K562 (cell line): ENCODE data around the gene HAUS3. TPM values are rescaled to one million over a fixed set of nuclear protein-coding genes. Genes with fewer than 3 reads are reported as not detected.

Experiments used
- ARID2 ChIP-seq: fragments of 450-650 bp; IDR thresholded peaks from 2 replicates; pipeline ENCODE4 v1.6.1; 2017; ENCODE audit warnings: antibody characterized with exemption, mild to moderate bottlenecking
- CUX1 ChIP-seq: fragments of 200-800 bp; sonication (Bioruptor generic); IDR thresholded peaks from 2 replicates; pipeline ENCODE4 v1.6.1; 2016; ENCODE audit warnings: missing genetic modification characterization, missing compliant biosample characterization
- EP400 ChIP-seq: fragments of 450-650 bp; IDR thresholded peaks from 2 replicates; pipeline ENCODE4 v1.6.1; 2017; ENCODE audit warnings: antibody characterized with exemption, mild to moderate bottlenecking, moderate library complexity
- GABPB1 ChIP-seq: sonication (generic); formaldehyde crosslinking; IDR thresholded peaks from 2 replicates; pipeline ENCODE4 v1.8.0; 2022; ENCODE audit warnings: mild to moderate bottlenecking, missing genetic modification reagents
- L3MBTL2 ChIP-seq: fragments of 450-650 bp; IDR thresholded peaks from 2 replicates; pipeline ENCODE4 v1.6.1; 2016; ENCODE audit warnings: mild to moderate bottlenecking, moderate library complexity
- MEF2D ChIP-seq: conservative IDR thresholded peaks from 2 replicates; pipeline ENCODE4 v1.6.1; 2016; ENCODE audit warnings: low read depth, missing genetic modification characterization, missing compliant biosample characterization
- SMARCC2 ChIP-seq: fragments of 450-650 bp; IDR thresholded peaks from 2 replicates; pipeline ENCODE4 v1.6.1; 2017; ENCODE audit warnings: antibody characterized with exemption, moderate library complexity, mild to moderate bottlenecking, low read depth
- ZBTB11 ChIP-seq, 3 experiments: fragments of 200-800 bp in 1 of 3; fragments of 250-450 bp in 1 of 3; fragments of 450-650 bp in 1 of 3; sonication (Bioruptor Pico) in 1 of 3; sonication (Bioruptor generic) in 1 of 3; formaldehyde crosslinking in 1 of 3; IDR thresholded peaks; 2 replicates each; pipeline versions ENCODE4 v1.6.1 to v1.8.0; 2016 to 2022; ENCODE audit warnings: mild to moderate bottlenecking in 2 of 3, missing genetic modification characterization in 2 of 3, missing compliant biosample characterization in 1 of 3, moderate library complexity in 1 of 3
- ZNF717 ChIP-seq: fragments of 250-450 bp; sonication (Bioruptor Pico); IDR thresholded peaks from 2 replicates; pipeline ENCODE4 v1.5.0; 2021
- polyA plus RNA-seq, 8 experiments: library from polyadenylated mRNA; depleted of rRNA in 4 of 8; stranded (reverse) in 5 of 8; unstranded in 3 of 8; fragments of >200 nt; fragmentation: Nextera tagmentation in 2 of 8; fragmentation: Illumina TruSeq in 1 of 8; extraction: Ambion mirVana in 2 of 8; extraction: Trizol in 1 of 8; gene quantifications; 2 replicates each; pipeline versions ENCODE4 v1.2.1 to v1.2.3, GENCODE V29; 2011 to 2014; ENCODE audit warnings: inconsistent platforms in 1 of 8, missing spikeins in 1 of 8
- total RNA-seq, 7 experiments: library from RNA; depleted of rRNA in 6 of 7; stranded (reverse); fragments of >200 nt in 6 of 7; fragmentation: Illumina TruSeq in 2 of 7; extraction: Trizol in 2 of 7; gene quantifications; 2 replicates each; pipeline versions ENCODE4 v1.2.1 to v1.2.3, GENCODE V29; 2011 to 2021; ENCODE audit warnings: low replicate concordance in 1 of 7
- TF ChIP-seq, protein P1 (sequence below): sonication (generic); formaldehyde crosslinking; IDR thresholded peaks from 2 replicates; pipeline ENCODE4 v1.8.0; 2022; ENCODE audit warnings: mild to moderate bottlenecking, missing genetic modification reagents
- TF ChIP-seq, protein P2 (sequence below): IDR thresholded peaks from 2 replicates; pipeline ENCODE4 v1.6.1; 2016; ENCODE audit warnings: missing genetic modification characterization, missing compliant biosample characterization

Gene HAUS3
- total and polyA plus RNA-seq, 9 of the 15 experiments (the other 6 are each of a cell fraction or from before 2014, with no cell fraction given) = 8.9 to 25.7 (median 21.5) TPM

DNA sequence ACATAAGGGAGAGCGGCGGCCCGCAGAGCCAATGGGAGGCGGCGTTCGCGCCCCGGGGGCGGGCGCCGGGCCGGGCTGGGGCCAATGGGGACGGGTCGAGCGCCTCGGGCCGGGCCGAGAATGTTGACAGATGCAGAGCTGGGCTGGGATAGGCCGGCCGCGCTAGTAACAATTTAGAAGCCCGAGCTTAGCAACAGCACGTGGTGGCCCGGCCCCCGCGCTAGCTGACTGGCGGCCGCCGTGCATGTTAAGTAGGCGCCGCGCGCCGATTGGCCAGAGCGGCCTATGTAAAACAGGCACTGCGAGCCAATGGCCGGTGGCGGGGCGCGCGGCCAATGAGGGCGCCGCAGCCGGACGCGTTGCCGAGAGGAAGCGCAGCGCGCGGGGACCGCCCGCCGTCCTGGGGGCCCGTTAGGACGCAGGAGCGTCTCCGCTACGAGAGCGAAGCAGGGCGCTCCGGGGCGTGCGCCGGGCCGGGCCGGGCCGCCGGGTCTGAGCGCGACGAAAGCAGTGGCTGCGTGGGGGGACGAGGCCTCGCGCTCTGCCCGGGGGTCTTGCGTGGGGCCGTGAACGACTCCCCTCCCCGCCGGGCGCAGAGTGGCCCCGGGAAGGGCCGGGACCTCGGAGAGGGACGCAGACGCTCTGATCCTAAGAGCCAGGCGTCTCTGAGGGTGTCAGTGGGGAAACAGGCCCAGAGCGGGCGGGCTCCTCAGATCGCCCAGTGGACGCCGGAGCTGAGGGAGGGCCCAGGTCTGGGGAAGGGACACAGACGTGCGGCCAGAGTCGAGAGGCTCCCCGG lies 20.4 kb upstream of the HAUS3 start (continued):
- TF ChIP-seq ZBTB11 (CRISPR knock-in tag; IDR thresholded peaks at IDR 0.05) = peak in 1 of 3 experiments; percentile 52; a peak in 2 of 6 replicates
- TF ChIP-seq L3MBTL2 = peak; percentile 91
- TF ChIP-seq, protein P1, sequence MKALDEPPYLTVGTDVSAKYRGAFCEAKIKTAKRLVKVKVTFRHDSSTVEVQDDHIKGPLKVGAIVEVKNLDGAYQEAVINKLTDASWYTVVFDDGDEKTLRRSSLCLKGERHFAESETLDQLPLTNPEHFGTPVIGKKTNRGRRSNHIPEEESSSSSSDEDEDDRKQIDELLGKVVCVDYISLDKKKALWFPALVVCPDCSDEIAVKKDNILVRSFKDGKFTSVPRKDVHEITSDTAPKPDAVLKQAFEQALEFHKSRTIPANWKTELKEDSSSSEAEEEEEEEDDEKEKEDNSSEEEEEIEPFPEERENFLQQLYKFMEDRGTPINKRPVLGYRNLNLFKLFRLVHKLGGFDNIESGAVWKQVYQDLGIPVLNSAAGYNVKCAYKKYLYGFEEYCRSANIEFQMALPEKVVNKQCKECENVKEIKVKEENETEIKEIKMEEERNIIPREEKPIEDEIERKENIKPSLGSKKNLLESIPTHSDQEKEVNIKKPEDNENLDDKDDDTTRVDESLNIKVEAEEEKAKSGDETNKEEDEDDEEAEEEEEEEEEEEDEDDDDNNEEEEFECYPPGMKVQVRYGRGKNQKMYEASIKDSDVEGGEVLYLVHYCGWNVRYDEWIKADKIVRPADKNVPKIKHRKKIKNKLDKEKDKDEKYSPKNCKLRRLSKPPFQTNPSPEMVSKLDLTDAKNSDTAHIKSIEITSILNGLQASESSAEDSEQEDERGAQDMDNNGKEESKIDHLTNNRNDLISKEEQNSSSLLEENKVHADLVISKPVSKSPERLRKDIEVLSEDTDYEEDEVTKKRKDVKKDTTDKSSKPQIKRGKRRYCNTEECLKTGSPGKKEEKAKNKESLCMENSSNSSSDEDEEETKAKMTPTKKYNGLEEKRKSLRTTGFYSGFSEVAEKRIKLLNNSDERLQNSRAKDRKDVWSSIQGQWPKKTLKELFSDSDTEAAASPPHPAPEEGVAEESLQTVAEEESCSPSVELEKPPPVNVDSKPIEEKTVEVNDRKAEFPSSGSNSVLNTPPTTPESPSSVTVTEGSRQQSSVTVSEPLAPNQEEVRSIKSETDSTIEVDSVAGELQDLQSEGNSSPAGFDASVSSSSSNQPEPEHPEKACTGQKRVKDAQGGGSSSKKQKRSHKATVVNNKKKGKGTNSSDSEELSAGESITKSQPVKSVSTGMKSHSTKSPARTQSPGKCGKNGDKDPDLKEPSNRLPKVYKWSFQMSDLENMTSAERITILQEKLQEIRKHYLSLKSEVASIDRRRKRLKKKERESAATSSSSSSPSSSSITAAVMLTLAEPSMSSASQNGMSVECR (CRISPR knock-in tag) = peak; percentile 72; the same call in 1 of the 2 replicates
- TF ChIP-seq ARID2 = no peak
- no peak for TF ChIP-seq SMARCC2
- no peak for TF ChIP-seq EP400
- TF ChIP-seq, protein P2, sequence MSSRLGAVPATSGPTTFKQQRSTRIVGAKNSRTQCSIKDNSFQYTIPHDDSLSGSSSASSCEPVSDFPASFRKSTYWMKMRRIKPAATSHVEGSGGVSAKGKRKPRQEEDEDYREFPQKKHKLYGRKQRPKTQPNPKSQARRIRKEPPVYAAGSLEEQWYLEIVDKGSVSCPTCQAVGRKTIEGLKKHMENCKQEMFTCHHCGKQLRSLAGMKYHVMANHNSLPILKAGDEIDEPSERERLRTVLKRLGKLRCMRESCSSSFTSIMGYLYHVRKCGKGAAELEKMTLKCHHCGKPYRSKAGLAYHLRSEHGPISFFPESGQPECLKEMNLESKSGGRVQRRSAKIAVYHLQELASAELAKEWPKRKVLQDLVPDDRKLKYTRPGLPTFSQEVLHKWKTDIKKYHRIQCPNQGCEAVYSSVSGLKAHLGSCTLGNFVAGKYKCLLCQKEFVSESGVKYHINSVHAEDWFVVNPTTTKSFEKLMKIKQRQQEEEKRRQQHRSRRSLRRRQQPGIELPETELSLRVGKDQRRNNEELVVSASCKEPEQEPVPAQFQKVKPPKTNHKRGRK = no peak
- TF ChIP-seq MEF2D = no peak
- TF ChIP-seq GABPB1 (CRISPR knock-in tag) = no peak
- TF ChIP-seq ZNF717 = no peak
- TF ChIP-seq CUX1 (CRISPR knock-in tag) = no peak
